ENCODE measurements around the gene TUT1. TPM values are rescaled to one million over a fixed set of nuclear protein-coding genes. Genes with fewer than 3 reads are reported as not detected.

The TUT1 gene
- total RNA-seq, 3 donors from 2014 or later (not counting 1 experiment from before 2014, with no cell fraction given): 20.0 to 28.9 (median 26.2) TPM

DNA sequence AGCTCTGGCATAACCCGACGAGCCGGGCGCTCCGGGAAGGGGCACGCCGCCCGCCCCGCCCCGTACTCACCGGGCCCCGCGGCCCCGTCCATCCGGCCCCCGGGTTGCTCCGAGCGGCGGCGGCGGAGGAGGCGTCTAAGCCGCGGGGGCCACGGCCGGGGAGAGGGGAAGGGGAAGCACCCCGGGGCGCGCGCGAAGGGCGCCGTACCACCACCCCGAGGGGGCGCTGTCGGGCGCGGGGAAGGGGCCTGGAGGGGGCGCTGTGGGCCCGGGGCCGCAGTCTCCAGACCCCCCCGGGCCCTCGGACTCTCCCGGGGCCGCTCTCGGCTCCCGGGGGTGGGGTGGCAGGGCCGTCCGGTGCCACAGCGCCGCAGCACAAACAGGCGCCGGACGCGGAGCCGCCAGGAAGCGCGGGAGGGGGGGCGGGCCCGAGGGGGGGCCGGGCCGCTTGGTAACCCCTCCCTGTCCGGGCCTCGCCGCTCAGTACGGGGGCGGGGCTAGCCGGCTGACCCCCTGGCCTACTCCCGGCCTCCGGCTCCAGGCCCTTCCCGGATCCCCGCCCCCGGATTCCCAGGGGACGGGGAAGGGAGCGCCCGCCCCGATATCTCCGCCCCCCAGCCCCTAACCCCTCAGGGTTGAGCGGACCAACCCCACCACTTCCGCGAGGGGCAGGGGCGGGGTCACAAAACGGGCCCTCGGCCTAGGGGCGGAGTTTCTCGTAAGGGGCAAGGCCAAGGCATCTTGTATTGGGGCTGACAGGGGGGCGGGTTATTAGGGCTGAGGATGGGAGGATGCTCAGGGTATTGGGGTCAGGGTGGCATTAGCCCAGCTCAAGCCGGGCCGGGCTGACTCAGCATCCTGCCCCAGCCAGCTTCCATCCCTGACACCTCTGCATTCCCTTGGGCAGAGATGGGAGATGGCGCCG is 21.3 kb upstream of the TUT1 start, which contains the start of the genes EML3 and ROM1:
TSS of gene EML3 (minus strand) at position 410 of the 925 bp plus-strand sequence. CDS start at position 92, 318 bp downstream.
TSS of gene ROM1 (plus strand) at position 892 of the 925 bp plus-strand sequence. CDS start at position 917, 25 bp downstream.
- peak; percentile 75 to 89 (median 76) for ATAC-seq
- no peaks in the 10 kb centered on the region for H3K36me3 Mint-ChIP-seq
- H3K4me1 ChIP-seq (ENCODE audit: control insufficient read depth, insufficient read depth, low read length): peaks cover 27% of the 10 kb centered on the region

DNA sequence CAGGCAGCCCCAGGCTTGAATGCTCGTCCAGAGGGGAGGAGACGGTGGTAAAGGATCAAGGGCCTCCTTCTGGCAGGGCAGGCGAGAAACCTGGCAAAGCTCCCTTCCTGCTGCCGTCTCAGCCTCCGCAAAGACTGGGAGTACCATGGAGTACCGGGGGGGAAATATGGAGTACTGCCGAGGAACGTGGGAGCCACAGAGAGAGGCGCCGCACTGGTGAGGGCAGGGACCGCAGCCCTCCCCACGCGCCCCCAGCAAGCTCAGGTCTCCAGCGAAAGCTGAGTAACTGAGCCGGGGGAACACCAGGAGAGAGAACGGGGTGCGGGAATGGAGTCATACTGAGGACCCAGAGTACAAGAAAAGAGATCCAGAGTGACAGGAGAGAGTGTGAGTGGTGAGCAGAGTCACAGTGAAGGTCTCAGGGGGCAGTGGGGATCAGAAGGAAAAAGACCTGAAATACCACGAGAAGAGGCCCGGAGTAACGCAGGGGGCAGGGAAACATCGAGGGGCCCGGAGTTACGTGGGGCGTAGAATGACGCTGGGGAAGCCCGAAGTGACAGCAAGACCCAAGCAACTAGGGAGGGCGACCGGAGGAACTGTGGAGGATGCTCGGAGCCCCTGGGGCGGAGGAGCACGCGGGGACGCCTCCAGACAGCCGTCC is 20.5 kb upstream of the TUT1 start:
- intact Hi-C loops (cut with micrococcal nuclease): loop anchor here (2.0 to 5.0 kb wide), 2 partner anchors 53 to 95 kb away; partner anchors contain the start of genes BSCL2, C11orf98, CSKMT and GNG3
- TF ChIP-seq, protein P1, sequence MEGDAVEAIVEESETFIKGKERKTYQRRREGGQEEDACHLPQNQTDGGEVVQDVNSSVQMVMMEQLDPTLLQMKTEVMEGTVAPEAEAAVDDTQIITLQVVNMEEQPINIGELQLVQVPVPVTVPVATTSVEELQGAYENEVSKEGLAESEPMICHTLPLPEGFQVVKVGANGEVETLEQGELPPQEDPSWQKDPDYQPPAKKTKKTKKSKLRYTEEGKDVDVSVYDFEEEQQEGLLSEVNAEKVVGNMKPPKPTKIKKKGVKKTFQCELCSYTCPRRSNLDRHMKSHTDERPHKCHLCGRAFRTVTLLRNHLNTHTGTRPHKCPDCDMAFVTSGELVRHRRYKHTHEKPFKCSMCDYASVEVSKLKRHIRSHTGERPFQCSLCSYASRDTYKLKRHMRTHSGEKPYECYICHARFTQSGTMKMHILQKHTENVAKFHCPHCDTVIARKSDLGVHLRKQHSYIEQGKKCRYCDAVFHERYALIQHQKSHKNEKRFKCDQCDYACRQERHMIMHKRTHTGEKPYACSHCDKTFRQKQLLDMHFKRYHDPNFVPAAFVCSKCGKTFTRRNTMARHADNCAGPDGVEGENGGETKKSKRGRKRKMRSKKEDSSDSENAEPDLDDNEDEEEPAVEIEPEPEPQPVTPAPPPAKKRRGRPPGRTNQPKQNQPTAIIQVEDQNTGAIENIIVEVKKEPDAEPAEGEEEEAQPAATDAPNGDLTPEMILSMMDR (IDR thresholded peaks at IDR 0.05): no peak
- ATAC-seq: peak; percentile 56 to 71 (median 57)
- Mint-ChIP-seq H3K4me1 (peaks cover 18 to 53% of the 10 kb centered on the region in 2 donors), H3K27me3 (ENCODE audit: low read depth in 2 of 2) (no peaks in the 10 kb centered on the region), H3K36me3 (no peaks in the 10 kb centered on the region), H3K4me3 (peak overlapping the region; percentile 96), H3K27ac (peak overlapping the region; percentile 95 to 98), H3K9me3 (no peaks in the 10 kb centered on the region)
- peak overlapping the region; percentile 89 for H3K27ac ChIP-seq (ENCODE audit: low read length)
- H3K36me3 ChIP-seq (ENCODE audit: control insufficient read depth, insufficient read depth, low read length): peaks cover 41% of the 10 kb centered on the region
- H3K9me3 ChIP-seq (ENCODE audit: control insufficient read depth, insufficient read depth, low read length): no peaks in the 10 kb centered on the region
- under 1% methylated on average over 34 of the region's 34 CpGs for WGBS (ENCODE audit: insufficient coverage)
- peak in 1 of 2 donors; percentile 82 for DNase-seq
- H3K4me1 ChIP-seq (ENCODE audit: control insufficient read depth, insufficient read depth, low read length): peaks cover 27% of the 10 kb centered on the region
- no peaks in the 10 kb centered on the region for H3K27me3 ChIP-seq (ENCODE audit: control insufficient read depth, insufficient read depth, low read length)
- H3K4me3 ChIP-seq (ENCODE audit: low read length): peak overlapping the region; percentile 64

More for the DNA sequence above, 21.3 kb upstream of the TUT1 start, which contains the start of the genes EML3 and ROM1:
- peak; percentile 86 to 91 for DNase-seq
- Histone ChIP-seq H3K4me3 (ENCODE audit: low read length) (peak within 1 kb of the TSS; percentile 64), H3K36me3 (ENCODE audit: control insufficient read depth, insufficient read depth, low read length) (peaks cover 39% of the 10 kb centered on the region), H3K27me3 (ENCODE audit: control insufficient read depth, insufficient read depth, low read length) (no peaks in the 10 kb centered on the region), H3K27ac (ENCODE audit: low read length) (peak within 1 kb of the TSS; percentile 89), H3K9me3 (ENCODE audit: control insufficient read depth, insufficient read depth, low read length) (no peaks in the 10 kb centered on the region)
- no peaks in the 10 kb centered on the region for H3K9me3 Mint-ChIP-seq
- intact Hi-C loops (cut with micrococcal nuclease): loop anchor here (1.0 to 5.0 kb wide), 3 partner anchors 9 to 95 kb away; partner anchors contain the start of genes B3GAT3, BSCL2, C11orf98 and CSKMT
- H3K27ac Mint-ChIP-seq: peak within 1 kb of the TSS; percentile 95 to 98
- peak within 1 kb of the TSS; percentile 96 for H3K4me3 Mint-ChIP-seq
- H3K27me3 Mint-ChIP-seq (ENCODE audit: low read depth in 2 of 2): no peaks in the 10 kb centered on the region
- WGBS (ENCODE audit: insufficient coverage): 3% methylated on average over 85 of the region's 91 CpGs
- peaks cover 18 to 52% of the 10 kb centered on the region in 2 donors for H3K4me1 Mint-ChIP-seq
- TF ChIP-seq, protein P1 (IDR thresholded peaks at IDR 0.05): peak; percentile 97

DNA sequence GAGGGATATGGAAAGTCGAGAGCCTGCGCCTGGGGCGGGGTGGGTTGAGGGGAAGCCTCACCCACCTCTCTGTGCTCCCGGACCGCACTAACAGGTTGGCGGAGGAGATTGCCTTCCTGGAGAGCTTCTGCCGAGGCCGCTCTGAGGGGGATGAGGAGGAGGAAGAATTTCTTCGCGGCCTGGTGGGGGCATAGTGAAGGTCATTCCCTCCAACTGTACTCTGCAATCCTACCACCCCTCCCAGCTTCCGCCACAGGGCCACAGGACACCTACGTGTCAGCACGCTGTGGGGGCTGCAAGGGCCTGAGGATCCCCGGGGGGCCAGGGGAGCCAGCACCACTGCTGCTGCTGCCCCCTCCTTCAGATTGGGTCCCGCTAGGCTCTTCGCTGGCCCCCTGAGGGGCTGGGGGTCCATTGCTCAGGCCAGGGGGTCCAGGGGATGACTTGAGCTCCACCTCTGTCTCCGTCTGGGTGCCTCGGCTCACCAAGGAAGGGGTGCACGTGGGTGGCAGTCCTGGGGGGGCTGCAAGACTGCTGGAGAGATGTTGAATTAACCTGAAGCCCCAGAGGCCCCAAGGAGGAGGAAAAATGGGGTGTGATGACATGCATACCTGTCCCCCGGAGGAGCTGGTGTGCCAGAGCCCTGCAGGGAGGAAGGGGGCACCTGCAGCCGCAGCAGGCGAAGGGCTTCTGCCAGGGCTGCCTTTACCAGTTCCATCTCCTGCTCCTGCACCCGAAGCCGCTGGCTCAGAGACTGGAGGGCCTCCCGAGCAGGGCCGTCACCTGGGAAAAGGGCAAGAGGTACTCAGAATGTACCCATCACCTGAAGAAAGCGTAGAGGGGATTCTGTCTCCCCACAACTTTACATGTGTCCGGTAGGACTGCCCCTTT is 19.7 kb upstream of the TUT1 start:
- ATAC-seq: no peak
- WGBS (ENCODE audit: insufficient coverage): 80% methylated on average over 26 of the region's 28 CpGs
- TF ChIP-seq, protein P1 (IDR thresholded peaks at IDR 0.05): no peak
- H3K27me3 Mint-ChIP-seq (ENCODE audit: low read depth in 2 of 2): no peaks in the 10 kb centered on the region
- H3K27me3 ChIP-seq (ENCODE audit: control insufficient read depth, insufficient read depth, low read length): no peaks in the 10 kb centered on the region
- H3K4me3 Mint-ChIP-seq: peak overlapping the region; percentile 96
- peak overlapping the region; percentile 64 for H3K4me3 ChIP-seq (ENCODE audit: low read length)
- peaks cover 18 to 53% of the 10 kb centered on the region in 2 donors for H3K4me1 Mint-ChIP-seq
- peak overlapping the region; percentile 89 for H3K27ac ChIP-seq (ENCODE audit: low read length)
- H3K36me3 ChIP-seq (ENCODE audit: control insufficient read depth, insufficient read depth, low read length): peaks cover 41% of the 10 kb centered on the region
- no peaks in the 10 kb centered on the region for H3K9me3 Mint-ChIP-seq
- no peaks in the 10 kb centered on the region for H3K9me3 ChIP-seq (ENCODE audit: control insufficient read depth, insufficient read depth, low read length)
- H3K4me1 ChIP-seq (ENCODE audit: control insufficient read depth, insufficient read depth, low read length): peaks cover 27% of the 10 kb centered on the region
- intact Hi-C loops (cut with micrococcal nuclease): loop anchor here (5.0 kb wide), 1 partner anchor 96 kb away; the partner anchor contains the start of genes BSCL2 and GNG3
- H3K27ac Mint-ChIP-seq: peak overlapping the region; percentile 95 to 98
- H3K36me3 Mint-ChIP-seq: no peaks in the 10 kb centered on the region
- no peak for DNase-seq

All from natural killer cell (primary cell).